Gastroesophageal sphincter (tissue), 4 donors: ENCODE measurements around the gene ERC1. TPM values are rescaled to one million over a fixed set of nuclear protein-coding genes. Genes with fewer than 3 reads are reported as not detected.
"Not testable (repeated sequence)": the region's sequence is repeated elsewhere in the genome, so short reads cannot be mapped to it uniquely, and the experiment has no call there.

Source experiments
- ATAC-seq: fragments of 150-250 bp; one replicate; pipeline ENCODE4 v1.9.1; 2016; ENCODE audit warnings: mild to moderate bottlenecking, moderate library complexity
- H3K27ac ChIP-seq, 4 donors: fragments of 200-600 bp; sonication (generic) in 3 of 4; 1 replicate in 3 of 4; 2 replicates in 1 of 4; pipeline ENCODE4 v1.5.1; 2016 to 2019
- H3K27me3 ChIP-seq: fragments of 200-600 bp; sonication (generic); one replicate; pipeline ENCODE4 v1.5.1; 2019
- H3K36me3 ChIP-seq, 2 donors: fragments of 200-600 bp; sonication (generic); one replicate each; pipeline ENCODE4 v1.5.1; 2019; ENCODE audit warnings: control low read depth in 1 of 2
- H3K4me1 ChIP-seq, 3 donors: fragments of 200-600 bp; sonication (generic); 1 replicate in 2 of 3; 2 replicates in 1 of 3; pipeline ENCODE4 v1.5.1; 2016 to 2019; ENCODE audit warnings: control low read depth in 2 of 3
- H3K4me3 ChIP-seq, 2 donors: fragments of 200-600 bp; sonication (generic); one replicate each; pipeline ENCODE4 v1.5.1; 2019; ENCODE audit warnings: mild to moderate bottlenecking in 1 of 2, moderate library complexity in 1 of 2
- H3K9me3 ChIP-seq, 3 donors: fragments of 200-600 bp; sonication (generic); one replicate each; pipeline ENCODE4 v1.5.1; 2017 to 2019; ENCODE audit warnings: control low read depth in 2 of 3
- CTCF ChIP-seq, 4 experiments: fragments of 200-600 bp in 2 of 4; fragments of 450-650 bp in 2 of 4; sonication (generic) in 1 of 4; IDR thresholded peaks; one replicate each; pipeline ENCODE4 v1.5.1; 2017 to 2019; ENCODE audit warnings: antibody characterized with exemption in 4 of 4, mild to moderate bottlenecking in 2 of 4, moderate library complexity in 2 of 4
- EP300 ChIP-seq: sonication (generic); formaldehyde crosslinking; IDR thresholded peaks from one replicate; pipeline ENCODE4 v1.6.1; 2017; ENCODE audit warnings: antibody characterized with exemption, mild to moderate bottlenecking
- POLR2A ChIP-seq, 2 donors: fragments of 450-650 bp; IDR thresholded peaks; one replicate each; pipeline ENCODE4 v1.6.1; 2017; ENCODE audit warnings: antibody characterized with exemption in 2 of 2, mild to moderate bottlenecking in 2 of 2, moderate library complexity in 1 of 2
- POLR2AphosphoS5 ChIP-seq: sonication (generic); formaldehyde crosslinking; IDR thresholded peaks from one replicate; pipeline ENCODE4 v1.6.1; 2017; ENCODE audit warnings: antibody characterized with exemption
- WGBS, 2 donors: methylation state at CpG; one replicate each; pipeline ENCODE4 v1.1.5; 2018; ENCODE audit warnings: low coverage in 1 of 2; 5-methylcytosine and 5-hydroxymethylcytosine counted together
- total RNA-seq, 4 donors: library from RNA; depleted of rRNA; stranded (reverse); fragments of >200 nt; gene quantifications; one replicate each; pipeline ENCODE4 v1.1.0, GENCODE V29; 2016

The ERC1 gene
- total RNA-seq, 4 donors from 2014 or later, result 38.3 to 80.2 (median 58.4) TPM

- no peak for ATAC-seq
- Histone ChIP-seq H3K9me3 (no peaks in the 10 kb centered on the region), H3K4me1 (peaks cover 0 to 7% (median 0%) of the 10 kb centered on the region in 3 donors), H3K27ac (no peak overlapping the region), H3K27me3 (no peaks in the 10 kb centered on the region), H3K36me3 (no peaks in the 10 kb centered on the region), H3K4me3 (no peak overlapping the region)
- 74 to 80% methylated on average over 3 of the region's 3 CpGs for WGBS, 2 donors
- TF ChIP-seq CTCF (IDR thresholded peaks at IDR 0.05) (no peak), EP300 (no peak), POLR2AphosphoS5 (no peak), POLR2A (IDR thresholded peaks at IDR 0.05) (no peak)
These were observed 259.6 kb downstream of the ERC1 start for GRCh38 chr12:1250641-1251040.

- TF ChIP-seq CTCF (IDR thresholded peaks at IDR 0.05) (no peak), POLR2AphosphoS5 (no peak), EP300 (no peak), POLR2A (IDR thresholded peaks at IDR 0.05) (no peak)
- no peaks in the 10 kb centered on the region for H3K27me3 ChIP-seq
- WGBS, 2 donors, result 44 to 62% methylated on average over 2 of the region's 2 CpGs
These were observed 261.7 kb downstream of the ERC1 start for GRCh38 chr12:1252758-1253157.

GRCh38 chr12:1255125-1255524, 264.1 kb downstream of the ERC1 start:
- not testable (repeated sequence) for H3K36me3 ChIP-seq, H3K27me3 ChIP-seq, H3K4me1 ChIP-seq, H3K4me3 ChIP-seq, H3K27ac ChIP-seq, ATAC-seq, H3K9me3 ChIP-seq
- WGBS, 2 donors, result 98 to 99% methylated on average over 6 of the region's 6 CpGs

More at GRCh38 chr12:1252758-1253157, 261.7 kb downstream of the ERC1 start:
- peaks cover 0 to 7% (median 0%) of the 10 kb centered on the region in 3 donors for H3K4me1 ChIP-seq
- H3K36me3 ChIP-seq, result peaks cover 0 to 8% of the 10 kb centered on the region in 2 donors
- ATAC-seq, result no peak
- no peak overlapping the region for H3K4me3 ChIP-seq
- H3K27ac ChIP-seq, result no peak overlapping the region
- H3K9me3 ChIP-seq, result no peaks in the 10 kb centered on the region

- not testable (repeated sequence) for H3K36me3 ChIP-seq, H3K27ac ChIP-seq, H3K4me1 ChIP-seq, ATAC-seq, H3K27me3 ChIP-seq, H3K4me3 ChIP-seq, H3K9me3 ChIP-seq
- WGBS, 2 donors, result 80 to 95% methylated on average over 1 to 4 of the region's 4 CpGs
These were observed 264.8 kb downstream of the ERC1 start for GRCh38 chr12:1255854-1256253.

- Histone ChIP-seq H3K4me3 (no peak overlapping the region), H3K27ac (no peak overlapping the region), H3K27me3 (no peaks in the 10 kb centered on the region), H3K4me1 (no peaks in the 10 kb centered on the region), H3K36me3 (peaks cover 0 to 13% of the 10 kb centered on the region in 2 donors), H3K9me3 (no peaks in the 10 kb centered on the region)
- TF ChIP-seq EP300, result no peak
- no peak for TF ChIP-seq CTCF (IDR thresholded peaks at IDR 0.05)
- no peak for TF ChIP-seq POLR2AphosphoS5
- ATAC-seq, result no peak
- 89 to 94% methylated on average over 1 to 2 of the region's 2 CpGs for WGBS, 2 donors
These were observed 265.3 kb downstream of the ERC1 start for GRCh38 chr12:1256285-1256684.

- H3K27me3 ChIP-seq, result no peaks in the 10 kb centered on the region
- H3K27ac ChIP-seq, result no peak overlapping the region
- ATAC-seq, result no peak
- no peaks in the 10 kb centered on the region for H3K4me1 ChIP-seq
- 97% methylated on average over 5 of the region's 7 CpGs; no CpG with 5 or more reads in 1 of the 2 donors for WGBS, 2 donors
- no peak for TF ChIP-seq CTCF (IDR thresholded peaks at IDR 0.05)
- TF ChIP-seq EP300, result no peak
- TF ChIP-seq POLR2AphosphoS5, result no peak
- TF ChIP-seq POLR2A (IDR thresholded peaks at IDR 0.05), result no peak
- H3K36me3 ChIP-seq, result peaks cover 0 to 19% of the 10 kb centered on the region in 2 donors
- H3K9me3 ChIP-seq, result no peaks in the 10 kb centered on the region
- H3K4me3 ChIP-seq, result no peak overlapping the region
These were observed 266.0 kb downstream of the ERC1 start for GRCh38 chr12:1256991-1257390.
